ENCODE data around the gene PLEKHA7. TPM values are rescaled to one million over a fixed set of nuclear protein-coding genes. Genes with fewer than 3 reads are reported as not detected.
"Not testable (repeated sequence)": the region's sequence is repeated elsewhere in the genome, so short reads cannot be mapped to it uniquely, and the experiment has no call there.

The PLEKHA7 gene
- total RNA-seq, 3 donors from 2014 or later = 9.8 to 54.6 (median 36.7) TPM

GRCh38 chr11:16876053-16876752 is 138.0 kb downstream of the PLEKHA7 start:
- Histone ChIP-seq H3K27ac (peak overlapping the region; percentile 76 to 83), H3K4me1 (no peaks in the 10 kb centered on the region), H3K27me3 (no peaks in the 10 kb centered on the region), H3K36me3 (no peaks in the 10 kb centered on the region), H3K9me3 (no peaks in the 10 kb centered on the region), H3K4me3 (peak overlapping the region in 1 of 3 donors; percentile 8)
- TF ChIP-seq POLR2AphosphoS5 (IDR thresholded peaks at IDR 0.05) (peak in 1 of 3 donors; percentile 64), CTCF (IDR thresholded peaks at IDR 0.05) (no peak)
- DNase-seq (ENCODE audit: low spot score in 2 of 2) = peak in 1 of 2 donors; percentile 92
- intact Hi-C loops (cut with DNase I; ENCODE audit: low total_unique reads) = no loop called here

- TF ChIP-seq CTCF (IDR thresholded peaks at IDR 0.05) (no peak), POLR2A (IDR thresholded peaks at IDR 0.05) (no peak), POLR2AphosphoS5 (IDR thresholded peaks at IDR 0.05) (no peak)
- Histone ChIP-seq H3K36me3 (no peaks in the 10 kb centered on the region), H3K9me3 (no peaks in the 10 kb centered on the region), H3K27ac (peak overlapping the region; percentile 5 to 83), H3K4me3 (no peak overlapping the region), H3K4me1 (no peaks in the 10 kb centered on the region), H3K27me3 (no peaks in the 10 kb centered on the region)
- intact Hi-C loops (cut with DNase I; ENCODE audit: low total_unique reads) = no loop called here
- no peak for DNase-seq (ENCODE audit: low spot score in 2 of 2)
These were observed 139.8 kb downstream of the PLEKHA7 start for GRCh38 chr11:16874275-16874975.

GRCh38 chr11:16873289-16873688 is 140.9 kb downstream of the PLEKHA7 start:
- no peak overlapping the region for H3K4me3 ChIP-seq
- no peaks in the 10 kb centered on the region for H3K27me3 ChIP-seq
- H3K27ac ChIP-seq = peak overlapping the region in 1 of 2 donors; percentile 36
- DNase-seq (ENCODE audit: low spot score in 2 of 2) = no peak
- no peaks in the 10 kb centered on the region for H3K9me3 ChIP-seq
- H3K4me1 ChIP-seq = no peaks in the 10 kb centered on the region
- no peaks in the 10 kb centered on the region for H3K36me3 ChIP-seq
- no peak for TF ChIP-seq POLR2A (IDR thresholded peaks at IDR 0.05)
- intact Hi-C loops (cut with DNase I; ENCODE audit: low total_unique reads) = no loop called here

- Histone ChIP-seq H3K4me1 (no peaks in the 10 kb centered on the region), H3K27me3 (no peaks in the 10 kb centered on the region), H3K9me3 (no peaks in the 10 kb centered on the region), H3K27ac (peak overlapping the region; percentile 33 to 42), H3K36me3 (no peaks in the 10 kb centered on the region), H3K4me3 (no peak overlapping the region)
- no peak for TF ChIP-seq POLR2AphosphoS5 (IDR thresholded peaks at IDR 0.05)
- no peak for TF ChIP-seq CTCF (IDR thresholded peaks at IDR 0.05)
- no peak for TF ChIP-seq POLR2A (IDR thresholded peaks at IDR 0.05)
- DNase-seq (ENCODE audit: low spot score in 2 of 2) = no peak
- intact Hi-C loops (cut with DNase I; ENCODE audit: low total_unique reads) = no loop called here
These were observed 142.8 kb downstream of the PLEKHA7 start for GRCh38 chr11:16871368-16871767.

GRCh38 chr11:16867097-16867496 is 147.1 kb downstream of the PLEKHA7 start:
- Histone ChIP-seq H3K4me3 (no peak overlapping the region), H3K36me3 (no peaks in the 10 kb centered on the region), H3K4me1 (no peaks in the 10 kb centered on the region), H3K27ac (no peak overlapping the region), H3K9me3 (no peaks in the 10 kb centered on the region), H3K27me3 (no peaks in the 10 kb centered on the region)
- DNase-seq (ENCODE audit: low spot score in 2 of 2) = no peak
- intact Hi-C loops (cut with DNase I; ENCODE audit: low total_unique reads) = no loop called here
- no peak for TF ChIP-seq POLR2AphosphoS5 (IDR thresholded peaks at IDR 0.05)
- no peak for TF ChIP-seq POLR2A (IDR thresholded peaks at IDR 0.05)
- no peak for TF ChIP-seq CTCF (IDR thresholded peaks at IDR 0.05)

- H3K4me1 ChIP-seq; intact Hi-C loops (cut with DNase I; ENCODE audit: low total_unique reads); DNase-seq (ENCODE audit: low spot score in 2 of 2); H3K27ac ChIP-seq; H3K4me3 ChIP-seq; H3K36me3 ChIP-seq; H3K27me3 ChIP-seq; H3K9me3 ChIP-seq: not testable (repeated sequence)
These were observed 149.8 kb downstream of the PLEKHA7 start for GRCh38 chr11:16864428-16864827.

All from breast epithelium (tissue), 4 donors.